K562 (cell line): ENCODE results near the gene HDAC10. TPM values are rescaled to one million over a fixed set of nuclear protein-coding genes. Genes with fewer than 3 reads are reported as not detected.

ENCODE experiments used
- AFF4 ChIP-seq: sonication (generic); formaldehyde crosslinking; IDR thresholded peaks from 2 replicates; pipeline ENCODE4 v1.8.0; 2023; ENCODE audit warnings: mild to moderate bottlenecking, missing genetic modification reagents
- C11orf30 ChIP-seq: fragments of 450-650 bp; IDR thresholded peaks from 2 replicates; pipeline ENCODE4 v1.6.1; 2016; ENCODE audit warnings: low read depth, mild to moderate bottlenecking
- CEBPG ChIP-seq, 3 experiments: fragments of 200-800 bp in 1 of 3; sonication (Bioruptor generic) in 1 of 3; sonication (generic) in 1 of 3; formaldehyde crosslinking in 1 of 3; IDR thresholded peaks in 2 of 3; conservative IDR thresholded peaks in 1 of 3; 2 replicates each; pipeline versions ENCODE4 v1.6.1 to v1.8.0; 2016 to 2022; ENCODE audit warnings: missing compliant biosample characterization in 2 of 3, missing genetic modification characterization in 2 of 3, mild to moderate bottlenecking in 1 of 3, missing genetic modification reagents in 1 of 3
- EP400 ChIP-seq: fragments of 450-650 bp; IDR thresholded peaks from 2 replicates; pipeline ENCODE4 v1.6.1; 2017; ENCODE audit warnings: antibody characterized with exemption, mild to moderate bottlenecking, moderate library complexity
- ETV5 ChIP-seq: sonication (generic); formaldehyde crosslinking; IDR thresholded peaks from 2 replicates; pipeline ENCODE4 v1.4.0; 2020; ENCODE audit warnings: low read depth, mild to moderate bottlenecking, missing genetic modification reagents
- FOXK2 ChIP-seq, 2 experiments: fragments of 450-650 bp; IDR thresholded peaks in 1 of 2; conservative IDR thresholded peaks in 1 of 2; 2 replicates each; pipeline ENCODE4 v1.6.1; 2016; ENCODE audit warnings: low read depth in 2 of 2, mild to moderate bottlenecking in 1 of 2
- FUS ChIP-seq: fragments of 200-400 bp; formaldehyde crosslinking; optimal IDR thresholded peaks from 2 replicates; pipeline ENCODE3; 2017; ENCODE audit warnings: low read depth, low read length
- HNRNPLL ChIP-seq: fragments of 200-400 bp; formaldehyde crosslinking; IDR thresholded peaks from 2 replicates; pipeline ENCODE4 v1.6.1; 2017; ENCODE audit warnings: low read length, low read depth, mild to moderate bottlenecking; ENCODE audit not compliant: poor library complexity, severe bottlenecking
- MAZ ChIP-seq, 2 experiments: fragments of 450-650 bp in 1 of 2; sonication (generic) in 1 of 2; formaldehyde crosslinking; IDR thresholded peaks in 1 of 2; conservative IDR thresholded peaks in 1 of 2; 2 replicates each; pipeline versions ENCODE4 v1.4.0 to v1.5.0; 2020; ENCODE audit warnings: mild to moderate bottlenecking in 1 of 2, missing genetic modification reagents in 1 of 2
- NCOA1 ChIP-seq: fragments of 450-650 bp; IDR thresholded peaks from 2 replicates; pipeline ENCODE4 v1.6.1; 2016; ENCODE audit warnings: low read depth
- NCOR1 ChIP-seq: fragments of 450-650 bp; IDR thresholded peaks from 2 replicates; pipeline ENCODE4 v1.6.1; 2016; ENCODE audit warnings: mild to moderate bottlenecking, moderate library complexity
- NKRF ChIP-seq: fragments of 450-650 bp; IDR thresholded peaks from 2 replicates; pipeline ENCODE4 v1.6.1; 2016; ENCODE audit warnings: borderline replicate concordance
- PHF8 ChIP-seq: fragments of 200-600 bp; sonication (generic); IDR thresholded peaks from 2 replicates; pipeline ENCODE4 v1.6.1; 2012; ENCODE audit warnings: mixed run types, mild to moderate bottlenecking, inconsistent platforms, low read length, moderate library complexity, borderline replicate concordance
- RBM14 ChIP-seq: fragments of 200-400 bp; formaldehyde crosslinking; IDR thresholded peaks from 2 replicates; pipeline ENCODE4 v1.6.1; 2018; ENCODE audit warnings: low read depth, mild to moderate bottlenecking, low read length, moderate library complexity, borderline replicate concordance; ENCODE audit not compliant: insufficient read depth
- XRCC4 ChIP-seq: IDR thresholded peaks from one replicate; pipeline ENCODE4 v1.6.1; 2011; ENCODE audit not compliant: insufficient read depth, insufficient read length; ENCODE audit errors: extremely low read depth
- ZBTB33 ChIP-seq: sonication (generic); formaldehyde crosslinking; IDR thresholded peaks from 2 replicates; pipeline ENCODE4 v1.8.1; 2023; ENCODE audit warnings: mild to moderate bottlenecking, missing genetic modification reagents
- ZFX ChIP-seq: sonication (generic); formaldehyde crosslinking; IDR thresholded peaks from 2 replicates; pipeline ENCODE4 v1.8.0; 2022; ENCODE audit warnings: mild to moderate bottlenecking, missing genetic modification reagents, moderate library complexity
- polyA plus RNA-seq, 8 experiments: library from polyadenylated mRNA; depleted of rRNA in 4 of 8; stranded (reverse) in 5 of 8; unstranded in 3 of 8; fragments of >200 nt; fragmentation: Nextera tagmentation in 2 of 8; fragmentation: Illumina TruSeq in 1 of 8; extraction: Ambion mirVana in 2 of 8; extraction: Trizol in 1 of 8; gene quantifications; 2 replicates each; pipeline versions ENCODE4 v1.2.1 to v1.2.3, GENCODE V29; 2011 to 2014; ENCODE audit warnings: inconsistent platforms in 1 of 8, missing spikeins in 1 of 8
- total RNA-seq, 7 experiments: library from RNA; depleted of rRNA in 6 of 7; stranded (reverse); fragments of >200 nt in 6 of 7; fragmentation: Illumina TruSeq in 2 of 7; extraction: Trizol in 2 of 7; gene quantifications; 2 replicates each; pipeline versions ENCODE4 v1.2.1 to v1.2.3, GENCODE V29; 2011 to 2021; ENCODE audit warnings: low replicate concordance in 1 of 7

HDAC10 gene
- total and polyA plus RNA-seq, 9 of the 15 experiments (the other 6 are each of a cell fraction or from before 2014, with no cell fraction given), result 0.10 to 44.2 (median 6.5) TPM

- TF ChIP-seq AFF4 (CRISPR knock-in tag), result 0 out of 2 replicates have a peak, but pooled peaks have one; percentile 51
- peak; percentile 93 for TF ChIP-seq ZFX (CRISPR knock-in tag)
- TF ChIP-seq EP400, result peak; percentile 90
- TF ChIP-seq NKRF, result peak; percentile 61; the same call in 1 of the 2 replicates
- TF ChIP-seq FOXK2 (conservative IDR thresholded peaks at IDR 0.05 in 1 of 2, IDR thresholded peaks at IDR 0.05 in 1 of 2; ENCODE audit: low read depth in 2 of 2), result peak in 1 of 2 experiments; percentile 47; a peak in 3 of 4 replicates
- TF ChIP-seq NCOR1, result peak; percentile 17; the same call in 1 of the 2 replicates
- peak in 1 of 2 experiments; percentile 42; a peak in 3 of 4 replicates for TF ChIP-seq MAZ (CRISPR knock-in tag; conservative IDR thresholded peaks at IDR 0.05 in 1 of 2, IDR thresholded peaks at IDR 0.05 in 1 of 2)
- peak; percentile 19 for TF ChIP-seq HNRNPLL
- TF ChIP-seq RBM14, result no peak
- TF ChIP-seq NCOA1, result no peak
- TF ChIP-seq C11orf30, result peak; percentile 98
- TF ChIP-seq ETV5, result peak; percentile 81
- TF ChIP-seq XRCC4, result no peak
- TF ChIP-seq CEBPG (CRISPR knock-in tag; IDR thresholded peaks at IDR 0.05), result no peak
- no peak for TF ChIP-seq CEBPG (tag; conservative IDR thresholded peaks at IDR 0.05 in 1 of 2, IDR thresholded peaks at IDR 0.05 in 1 of 2)
- no peak for TF ChIP-seq FUS
- 0 out of 2 replicates have a peak, but pooled peaks have one; percentile 42 for TF ChIP-seq ZBTB33 (CRISPR knock-in tag)
- TF ChIP-seq PHF8, result peak; percentile 88; the same call in 1 of the 2 replicates
Measured at GRCh38 chr22:50244420-50245213, 6.4 kb downstream of the HDAC10 start, which contains the start of gene TUBGCP6 (continued).
